Measurements from ENCODE around the gene TENT4A.

TENT4A gene

DNA sequence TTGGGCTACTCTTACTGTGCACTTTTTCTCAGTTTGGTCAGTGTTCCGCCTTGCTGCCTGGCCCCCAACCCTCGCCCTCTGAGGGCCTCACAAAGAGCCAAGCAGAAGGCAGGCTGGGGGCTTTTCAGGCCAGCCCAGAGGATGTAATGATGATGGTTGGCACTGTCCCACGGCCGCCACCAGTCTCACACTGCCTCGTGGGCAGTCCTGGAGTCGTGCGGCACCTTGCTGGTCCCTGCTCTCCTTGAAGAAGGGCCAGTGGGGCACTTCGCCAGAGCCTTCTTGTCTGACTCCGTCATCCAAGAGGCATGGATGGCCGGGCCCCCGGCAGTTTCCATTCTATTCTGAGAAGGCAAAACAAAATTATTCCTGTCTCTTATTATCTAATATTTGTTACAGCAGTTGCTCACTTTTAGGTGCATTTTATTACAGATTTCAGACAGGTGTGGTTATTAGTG lies 21.0 kb downstream of the TENT4A start:
- no peak for DNase-seq

DNA sequence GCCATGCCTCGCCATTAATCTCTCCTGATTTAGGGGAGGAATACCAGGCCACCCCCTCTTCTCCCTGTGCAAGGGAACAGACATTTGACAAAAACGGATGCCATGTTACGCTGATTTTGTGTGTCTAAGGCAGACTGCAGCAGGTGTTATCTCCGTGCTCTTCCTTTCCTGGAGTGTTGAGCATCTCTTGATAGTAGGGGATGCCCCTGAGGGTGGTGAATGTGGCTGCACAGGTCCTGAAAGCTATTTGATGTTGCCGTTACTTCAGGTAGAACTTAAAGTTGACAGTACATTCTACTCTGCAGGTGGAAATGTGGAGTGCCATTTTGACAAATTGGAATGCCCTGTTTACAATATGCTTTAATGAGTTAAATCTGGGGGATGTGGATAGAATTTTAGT lies 21.5 kb downstream of the TENT4A start:
- no peak for DNase-seq

- no peak for DNase-seq
These were observed 22.9 kb downstream of the TENT4A start for GRCh38 chr5:6736106-6736505.

GRCh38 chr5:6736524-6737042 lies 23.4 kb downstream of the TENT4A start:
- no peak for DNase-seq

DNA sequence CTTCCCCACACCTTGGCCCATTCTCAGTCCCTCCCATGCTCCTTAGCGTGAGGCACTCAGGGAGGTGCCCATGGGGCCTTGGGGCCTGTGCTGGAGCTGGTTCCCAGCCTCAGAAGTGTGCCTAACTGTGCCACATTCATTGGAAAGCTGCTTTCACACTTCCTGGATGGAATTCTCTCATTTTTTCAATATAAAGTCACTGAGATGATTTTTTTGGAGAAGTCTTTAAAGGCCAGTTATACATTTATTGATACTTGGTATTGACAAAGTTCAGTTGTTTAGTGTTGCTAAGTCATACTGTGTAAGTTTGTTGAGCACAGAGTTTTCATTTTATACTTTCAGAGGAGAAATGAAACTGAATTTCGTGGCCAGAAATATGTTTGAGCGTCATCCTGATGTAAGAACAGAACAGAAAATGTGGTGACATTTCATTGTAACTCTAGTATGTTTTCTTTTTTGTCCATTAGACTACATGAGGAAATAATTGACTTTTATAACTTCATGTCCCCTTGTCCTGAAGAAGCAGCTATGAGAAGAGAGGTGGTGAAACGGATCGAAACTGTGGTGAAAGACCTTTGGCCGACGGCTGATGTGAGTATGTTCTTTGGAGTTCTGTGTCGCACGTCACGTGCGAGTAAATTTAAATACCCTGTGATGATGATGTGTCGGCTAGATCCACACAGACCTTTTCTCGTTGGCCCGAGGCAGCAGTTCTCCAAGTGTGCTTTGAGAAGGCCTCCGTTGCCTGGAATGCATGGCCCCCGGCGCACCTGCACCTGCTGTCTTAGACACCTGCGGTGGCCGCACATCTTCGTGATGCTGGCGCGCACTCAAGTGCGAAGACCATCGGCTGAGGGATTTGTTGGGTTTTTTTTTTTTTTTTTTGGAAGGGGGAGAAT lies 24.1 kb downstream of the TENT4A start:
- DNase-seq, result no peak

- no peak for DNase-seq
These were observed 26.4 kb downstream of the TENT4A start for GRCh38 chr5:6739603-6740002.

DNA sequence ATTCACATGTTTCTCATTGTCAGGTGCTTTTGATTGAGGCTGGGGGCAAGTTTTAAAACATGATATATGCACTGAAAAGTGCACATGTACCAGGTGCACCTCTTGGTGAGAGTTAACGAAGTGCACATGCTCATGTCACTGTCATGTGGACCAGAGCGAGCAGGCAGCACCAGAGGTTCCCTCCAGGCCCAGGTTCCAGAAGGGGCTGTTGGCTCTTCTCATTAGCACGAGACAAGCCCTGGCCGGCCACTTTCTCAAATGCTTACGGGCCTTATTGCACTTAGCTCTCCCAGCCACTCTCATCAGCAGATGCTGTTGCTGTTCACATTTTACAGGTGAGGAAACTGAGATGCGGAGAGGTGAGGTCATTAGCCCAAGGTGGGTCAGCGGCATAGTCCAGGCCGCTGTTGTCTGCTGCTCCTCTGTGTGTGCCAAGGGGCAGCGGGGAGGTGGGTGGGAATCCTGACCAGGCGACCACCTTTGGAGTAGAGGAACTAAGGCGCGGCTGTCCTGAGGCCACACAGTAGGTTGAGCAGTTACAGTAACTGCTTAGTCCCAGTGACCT lies 27.4 kb downstream of the TENT4A start:
- no peak for DNase-seq

GRCh38 chr5:6742081-6742758 lies 29.0 kb downstream of the TENT4A start:
- no peak for DNase-seq

GRCh38 chr5:6743161-6743560 lies 29.9 kb downstream of the TENT4A start:
- no peak for DNase-seq

- DNase-seq, result no peak
These were observed 31.8 kb downstream of the TENT4A start for GRCh38 chr5:6744841-6745705.

DNA sequence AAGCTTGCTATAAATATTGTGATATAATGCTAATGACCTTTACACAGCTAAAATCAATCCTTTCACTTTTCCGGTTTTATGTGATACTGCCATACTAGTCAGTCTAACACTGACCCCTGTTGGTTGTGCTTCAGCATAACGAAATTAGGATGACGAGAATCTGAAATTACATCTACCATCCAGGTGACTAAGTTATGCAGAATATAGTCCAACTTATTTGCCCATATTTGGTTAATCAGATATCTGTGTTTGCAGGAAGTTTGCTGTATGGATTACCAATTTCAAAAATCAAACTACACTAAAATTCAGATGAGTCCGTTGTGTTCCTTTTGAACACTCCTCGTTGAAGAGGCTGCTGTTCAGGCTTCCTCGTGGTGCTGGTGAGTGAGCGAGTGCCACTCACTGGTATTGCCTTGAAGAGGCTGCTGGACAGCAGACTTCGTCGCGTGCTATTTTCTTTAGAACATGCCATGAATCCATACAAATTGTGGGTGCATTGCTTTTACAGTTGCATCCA lies 32.5 kb downstream of the TENT4A start:
- no peak for DNase-seq

DNA sequence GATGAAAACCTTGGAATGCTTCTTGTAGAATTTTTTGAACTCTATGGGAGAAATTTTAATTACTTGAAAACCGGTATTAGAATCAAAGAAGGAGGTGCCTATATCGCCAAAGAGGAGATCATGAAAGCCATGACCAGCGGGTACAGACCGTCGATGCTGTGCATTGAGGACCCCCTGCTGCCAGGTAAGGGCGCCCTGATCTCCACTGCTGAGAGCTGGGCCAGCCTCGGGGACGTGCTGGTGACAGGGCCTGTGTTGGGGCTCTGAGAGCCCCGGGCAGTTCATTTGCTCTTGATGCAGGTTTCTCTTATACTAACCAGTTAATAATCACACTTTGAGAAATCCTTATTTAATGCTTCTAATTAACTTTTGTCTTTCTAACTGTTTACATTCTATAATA lies 33.0 kb downstream of the TENT4A start:
- no peak for DNase-seq

DNA sequence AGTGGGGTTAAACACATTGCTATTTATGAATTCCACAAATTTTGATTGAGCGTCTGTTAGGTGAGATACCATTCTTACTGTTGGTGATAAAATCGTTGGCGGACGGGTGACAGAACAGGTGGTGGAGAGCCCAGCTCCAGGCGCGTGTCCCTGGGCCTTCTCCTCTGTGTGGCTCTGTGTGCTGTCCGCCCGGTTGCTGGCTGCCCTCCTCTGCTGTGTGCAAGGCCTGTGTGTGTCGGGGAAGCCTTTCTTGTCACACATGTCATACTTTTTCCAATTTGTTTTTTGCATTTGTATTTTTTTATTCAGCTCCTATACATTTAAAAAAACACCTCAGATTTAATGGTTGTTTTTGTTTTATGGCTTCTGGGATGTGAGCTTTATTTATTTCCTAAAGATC lies 33.9 kb downstream of the TENT4A start:
- DNase-seq, result no peak

GRCh38 chr5:6748142-6748541 lies 34.9 kb downstream of the TENT4A start:
- no peak for DNase-seq

DNA sequence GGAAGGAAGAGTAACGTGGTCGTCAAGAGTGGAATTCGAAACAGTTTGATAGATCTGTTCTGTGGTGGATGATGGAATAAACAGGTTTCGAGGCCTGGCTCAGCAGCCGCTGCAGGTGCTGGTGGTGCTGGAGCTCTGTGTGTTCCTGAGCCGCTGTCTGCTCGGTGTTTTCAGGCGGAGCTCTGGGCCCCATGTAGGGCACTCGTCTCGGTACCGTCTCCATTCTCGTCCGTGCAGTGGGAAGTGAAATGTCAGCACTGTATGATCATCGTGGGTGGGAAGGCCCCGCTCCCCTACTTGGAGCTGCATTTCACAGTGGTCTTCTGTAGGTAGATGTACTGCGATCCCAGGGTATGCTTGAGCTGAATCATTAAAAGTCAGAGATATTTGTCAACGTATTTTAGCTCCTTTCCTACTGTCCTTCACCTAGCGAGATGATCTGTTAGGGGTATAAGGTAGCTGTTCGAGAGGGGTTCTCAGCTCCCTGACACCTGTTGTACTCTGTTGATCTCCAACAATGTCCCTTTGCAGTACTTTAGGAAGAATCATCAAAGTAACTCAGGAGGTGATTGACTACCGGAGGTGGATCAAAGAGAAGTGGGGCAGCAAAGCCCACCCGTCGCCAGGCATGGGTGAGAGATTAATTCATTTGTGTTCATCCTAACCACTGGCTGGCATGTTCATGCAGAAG lies 35.9 kb downstream of the TENT4A start:
- DNase-seq, result no peak

DNA sequence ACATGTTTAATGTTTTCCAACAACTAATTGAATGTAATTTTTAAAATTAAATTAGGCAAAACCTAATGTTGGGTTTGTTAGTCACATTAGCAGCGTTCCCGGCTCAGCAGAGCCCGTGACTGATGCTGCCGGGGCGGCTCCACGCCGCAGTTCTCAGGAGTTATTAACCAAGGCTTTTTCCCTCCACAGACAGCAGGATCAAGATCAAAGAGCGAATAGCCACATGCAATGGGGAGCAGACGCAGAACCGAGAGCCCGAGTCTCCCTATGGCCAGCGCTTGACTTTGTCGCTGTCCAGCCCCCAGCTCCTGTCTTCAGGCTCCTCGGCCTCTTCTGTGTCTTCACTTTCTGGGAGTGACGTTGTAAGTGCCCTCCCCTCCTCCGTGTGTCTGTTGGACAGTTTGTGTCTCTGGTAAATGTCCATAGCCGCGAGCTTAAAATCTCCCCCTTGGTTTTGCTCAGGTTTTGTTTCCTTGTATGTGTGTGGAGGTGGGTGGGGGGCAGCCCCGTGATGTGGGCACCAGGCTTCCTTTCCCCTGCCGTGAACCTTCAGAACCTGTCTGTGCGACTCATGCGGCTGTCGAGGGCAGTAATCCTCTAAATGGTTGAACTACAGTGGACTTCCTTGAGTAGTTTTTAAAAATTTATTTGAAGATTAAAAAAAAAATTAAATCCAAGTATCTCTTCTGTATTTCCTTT lies 37.1 kb downstream of the TENT4A start:
- DNase-seq, result no peak

DNA sequence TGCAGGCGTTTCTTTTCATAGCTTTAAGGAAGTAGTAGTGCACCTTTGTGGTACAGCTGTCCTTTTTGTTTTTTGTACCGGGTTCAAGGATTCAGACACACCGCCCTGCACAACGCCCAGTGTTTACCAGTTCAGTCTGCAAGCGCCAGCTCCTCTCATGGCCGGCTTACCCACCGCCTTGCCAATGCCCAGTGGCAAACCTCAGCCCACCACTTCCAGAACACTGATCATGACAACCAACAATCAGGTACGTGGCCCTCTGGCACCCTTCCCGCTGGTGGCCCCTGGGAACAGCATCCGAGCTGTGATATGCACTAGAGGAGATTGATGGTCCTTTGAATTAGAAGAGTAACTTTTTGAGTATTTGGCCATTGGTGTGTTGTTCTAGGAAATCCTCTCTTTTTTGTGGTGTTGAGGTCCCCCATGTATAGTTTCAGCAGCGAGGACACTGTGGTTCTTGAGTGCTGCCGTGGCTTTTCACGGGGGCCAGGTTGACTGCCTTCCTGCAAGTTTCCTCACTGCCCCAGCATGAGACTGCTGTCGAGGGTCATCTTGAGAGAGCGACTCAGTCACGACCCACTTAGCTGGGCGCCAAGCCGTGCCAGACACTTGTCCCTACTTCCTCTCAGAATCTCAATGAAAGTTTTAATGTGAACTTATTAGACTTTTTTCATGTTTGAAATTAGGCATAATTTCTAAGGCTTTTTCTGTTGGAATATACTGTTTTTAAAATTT lies 37.9 kb downstream of the TENT4A start:
- DNase-seq, result no peak

DNA sequence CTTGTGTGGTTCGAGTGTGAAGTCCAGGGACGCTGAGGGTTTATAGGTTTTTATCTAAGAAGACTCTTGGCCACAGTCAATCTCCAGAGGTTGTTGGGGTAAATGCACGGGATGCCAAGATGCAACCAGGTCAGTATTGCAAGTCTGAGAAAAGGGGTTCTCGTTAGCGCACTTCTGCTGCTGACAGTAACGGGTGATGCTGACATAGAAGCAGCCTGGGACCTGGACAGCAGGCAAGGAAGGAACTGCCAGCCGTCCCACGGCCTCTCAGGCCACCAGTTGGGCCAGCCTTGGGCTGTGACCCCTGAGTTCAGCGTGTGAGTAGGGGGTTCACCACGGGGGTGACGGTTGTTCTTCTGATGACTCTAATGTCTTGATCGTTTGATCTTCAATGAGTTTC lies 39.0 kb downstream of the TENT4A start:
- no peak for DNase-seq

GRCh38 chr5:6752782-6753181 lies 39.5 kb downstream of the TENT4A start:
- DNase-seq, result no peak

- DNase-seq, result no peak
These were observed 40.6 kb downstream of the TENT4A start for GRCh38 chr5:6753851-6754250.
